Endothelial cell of umbilical vein (primary cell): ENCODE measurements around the gene ABCC11. TPM values are rescaled to one million over a fixed set of nuclear protein-coding genes. Genes with fewer than 3 reads are reported as not detected.

Source experiments
- BruUV-seq: library from RNA; stranded (reverse); fragments of 400-500 nt; replicated peaks from 2 replicates; lab custom pipeline; 2021; lab: Mats Ljungman, UMichigan
- CTCF ChIA-PET: fragments of 300-600, 350-600 bp; sonication (Branson Sonifier 250); formaldehyde crosslinking; loops from one replicate; lab custom pipeline; 2021; ENCODE audit warnings: antibody characterized with exemption, inconsistent platforms; lab: Charles Lee
- POLR2A ChIA-PET: fragments of 300-600, 350-600 bp; sonication (Branson Sonifier 250); formaldehyde crosslinking; loops from one replicate; lab custom pipeline; 2021; ENCODE audit warnings: antibody characterized with exemption, inconsistent platforms; lab: Charles Lee
- DNase-seq: peaks from one replicate; pipeline ENCODE4 v3.0.0-alpha.2; 2011; ENCODE audit warnings: low read depth, low spot score
- FAIRE-seq: peaks from 2 replicates; lab custom pipeline; 2011; peaks lifted over from hg19 to GRCh38; lab: Jason Lieb, UNC
- H2AFZ ChIP-seq: 2 replicates; pipeline ENCODE4 v1.6.0; 2012; ENCODE audit warnings: low read depth, low read length, control low read depth, inconsistent platforms
- H3K27ac ChIP-seq: 2 replicates; pipeline ENCODE4 v1.5.1; 2011; ENCODE audit warnings: low read depth, mild to moderate bottlenecking, control low read depth, low read length, moderate library complexity; ENCODE audit not compliant: insufficient read depth
- H3K27me3 ChIP-seq, 2 experiments: 2 replicates each; pipeline versions ENCODE4 v1.6.0 to v1.6.1; 2011; ENCODE audit warnings: low read length in 2 of 2, mixed read lengths in 1 of 2; ENCODE audit not compliant: control insufficient read depth in 2 of 2, insufficient read depth in 2 of 2
- H3K36me3 ChIP-seq, 2 experiments: 2 replicates in 1 of 2; 3 replicates in 1 of 2; pipeline ENCODE4 v1.5.1; 2011; ENCODE audit warnings: low read length in 2 of 2, mild to moderate bottlenecking in 1 of 2, moderate library complexity in 1 of 2; ENCODE audit not compliant: control insufficient read depth in 2 of 2, insufficient read depth in 2 of 2; ENCODE audit errors: extremely low read depth in 1 of 2
- H3K4me1 ChIP-seq: 3 replicates; pipeline ENCODE4 v1.5.1; 2011; ENCODE audit warnings: mild to moderate bottlenecking, low read length; ENCODE audit not compliant: control insufficient read depth, insufficient read depth; ENCODE audit errors: extremely low read depth
- H3K4me2 ChIP-seq: 2 replicates; pipeline ENCODE4 v1.6.1; 2011; ENCODE audit warnings: low read length, control low read depth, mixed read lengths; ENCODE audit not compliant: insufficient read depth
- H3K4me3 ChIP-seq, 3 experiments: fragments of 200-600 bp in 1 of 3; sonication (generic), shearing (Covaris generic) in 1 of 3; replicated peaks in 1 of 3; 2 replicates each; pipeline ENCODE4 v1.5.1; 2011 to 2016; ENCODE audit warnings: control low read depth in 3 of 3, low read length in 3 of 3, mild to moderate bottlenecking in 2 of 3, inconsistent platforms in 1 of 3, low read depth in 1 of 3, moderate library complexity in 1 of 3; ENCODE audit not compliant: insufficient read depth in 1 of 3
- H3K79me2 ChIP-seq: 2 replicates; pipeline ENCODE4 v1.6.0; 2012; ENCODE audit warnings: low read length, inconsistent platforms; ENCODE audit not compliant: control insufficient read depth, insufficient read depth
- H3K9ac ChIP-seq: replicated peaks from 2 replicates; pipeline ENCODE3; 2011; ENCODE audit warnings: low read length, control low read depth; ENCODE audit not compliant: insufficient read depth; ENCODE audit errors: extremely low read depth
- H3K9me1 ChIP-seq: replicated peaks from 3 replicates; pipeline ENCODE4 v1.6.0; 2011; ENCODE audit warnings: mild to moderate bottlenecking, low read length; ENCODE audit not compliant: control insufficient read depth, insufficient read depth; ENCODE audit errors: extremely low read depth
- H3K9me3 ChIP-seq: replicated peaks from 2 replicates; pipeline ENCODE4 v1.5.1; 2012; ENCODE audit warnings: low read length, inconsistent platforms; ENCODE audit not compliant: control insufficient read depth, insufficient read depth
- H4K20me1 ChIP-seq: replicated peaks from 2 replicates; pipeline ENCODE3; 2011; ENCODE audit warnings: mild to moderate bottlenecking, low read length; ENCODE audit not compliant: control insufficient read depth, insufficient read depth; ENCODE audit errors: extremely low read depth
- CTCF ChIP-seq, 2 donors: IDR thresholded peaks; 1 replicate in 1 of 2; 2 replicates in 1 of 2; pipeline ENCODE4 v1.5.1; 2011; ENCODE audit warnings: low read length in 2 of 2, mild to moderate bottlenecking in 2 of 2, moderate library complexity in 2 of 2, control low read depth in 1 of 2, inconsistent platforms in 1 of 2, low read depth in 1 of 2; ENCODE audit not compliant: insufficient read depth in 1 of 2; ENCODE audit errors: extremely low read depth in 1 of 2
- EZH2 ChIP-seq: IDR thresholded peaks from 2 replicates; pipeline ENCODE4 v1.6.1; 2012; ENCODE audit warnings: borderline replicate concordance, low read depth, mild to moderate bottlenecking, moderate library complexity, low read length, inconsistent platforms; ENCODE audit not compliant: severe bottlenecking
- FOS ChIP-seq: IDR thresholded peaks from 2 replicates; pipeline ENCODE4 v1.6.1; 2011; ENCODE audit warnings: mild to moderate bottlenecking, low read length, moderate library complexity, borderline replicate concordance; ENCODE audit not compliant: insufficient read depth
- GATA2 ChIP-seq: IDR thresholded peaks from 2 replicates; pipeline ENCODE4 v1.7.0; 2011; ENCODE audit warnings: low read depth, mild to moderate bottlenecking, moderate library complexity, mixed read lengths, low read length; ENCODE audit not compliant: insufficient read length, insufficient read depth
- JUN ChIP-seq: IDR thresholded peaks from 2 replicates; pipeline ENCODE4 v1.6.1; 2011; ENCODE audit warnings: borderline replicate concordance, low read depth; ENCODE audit not compliant: insufficient read length, insufficient read depth
- MAX ChIP-seq: IDR thresholded peaks from 2 replicates; pipeline ENCODE4 v1.6.1; 2011; ENCODE audit not compliant: insufficient read depth, insufficient read length
- MYC ChIP-seq: IDR thresholded peaks from one replicate; pipeline ENCODE4 v1.6.1; 2011; ENCODE audit warnings: mild to moderate bottlenecking, low read depth, low read length
- POLR2A ChIP-seq: IDR thresholded peaks from 2 replicates; pipeline ENCODE4 v1.6.1; 2012; ENCODE audit warnings: low read depth, mild to moderate bottlenecking, control low read depth, low read length
- POLR2AphosphoS5 ChIP-seq: IDR thresholded peaks from 2 replicates; pipeline ENCODE4 v1.6.1; 2012; ENCODE audit warnings: low read depth, mild to moderate bottlenecking, control low read depth, low read length, moderate library complexity; ENCODE audit not compliant: insufficient read depth
- dilution Hi-C: fragments of 300-500 bp; cut with MboI; formaldehyde crosslinking; loops from one replicate; pipeline ENCODE4 v1.15.0; 2019; ENCODE audit warnings: low sequenced_read_pairs; ENCODE audit not compliant: extremely low pct_ligation_motif_present
- intact Hi-C: fragments of 100-400 bp; cut with micrococcal nuclease; formaldehyde crosslinking; loops from one replicate; pipeline ENCODE4 v1.10.0; 2022
- polyA plus RNA-seq, 4 experiments: library from polyadenylated mRNA; depleted of rRNA in 3 of 4; stranded (reverse) in 3 of 4; unstranded in 1 of 4; fragments of >200 nt; gene quantifications; 2 replicates each; pipeline versions ENCODE4 v1.2.1 to v1.2.3, GENCODE V29; 2011 to 2012; ENCODE audit warnings: missing spikeins in 1 of 4
- total RNA-seq: library from RNA; stranded (reverse); gene quantifications from 2 replicates; pipeline ENCODE4 v1.2.3, GENCODE V29; 2021

ABCC11 gene
- total and polyA plus RNA-seq, 2 donors (not counting 3 experiments of a cell fraction or from before 2014, with no cell fraction given), result 0.08 TPM; not detected in 1

- Histone ChIP-seq H4K20me1 (no peaks in the 10 kb centered on the region), H2AFZ (no peak overlapping the region), H3K4me2 (no peak overlapping the region), H3K27ac (no peak overlapping the region), H3K9me1 (peaks cover 2% of the 10 kb centered on the region), H3K79me2 (peaks cover 5% of the 10 kb centered on the region), H3K4me1 (peaks cover 39% of the 10 kb centered on the region), H3K36me3 (peaks cover 0 to 4% of the 10 kb centered on the region in 2 experiments), H3K4me3 (no peak overlapping the region), H3K9me3 (no peaks in the 10 kb centered on the region), H3K9ac (no peak overlapping the region), H3K27me3 (no peaks in the 10 kb centered on the region)
- ChIA-PET POLR2A (no interaction called here), CTCF (interaction anchor here (2.5 kb wide), 1 partner anchor 37 kb away, joined by 6 read pairs; no protein-coding TSS in a partner anchor)
- no TSS peak for BruUV-seq
- dilution Hi-C loops, result no loop called here
- no peak for FAIRE-seq
- intact Hi-C loops, result no loop called here
- no peak for DNase-seq
- TF ChIP-seq POLR2AphosphoS5 (no peak), GATA2 (no peak), MYC (no peak), FOS (no peak), EZH2 (no peak), JUN (no peak), CTCF (IDR thresholded peaks at IDR 0.05; ENCODE audit: extremely low read depth in 1 of 2, insufficient read depth in 1 of 2, low read depth in 1 of 2, low read length in 2 of 2) (no peak), MAX (no peak), POLR2A (no peak)
These were observed 33.2 kb upstream of the ABCC11 start for GRCh38 chr16:48280546-48280945.
